ENCODE results near the gene RAMP3.
"Not testable (repeated sequence)": the region's sequence is repeated elsewhere in the genome, so short reads cannot be mapped to it uniquely, and the experiment has no call there.

Gene RAMP3

GRCh38 chr7:45157286-45157652 lies 322 bp upstream of the RAMP3 start:
- H3K4me3 ChIP-seq (ENCODE audit: low read length): no peak overlapping the region
- no peak for TF ChIP-seq ZNF274 (IDR thresholded peaks at IDR 0.05; ENCODE audit: low read depth, low read length)

GRCh38 chr7:45158471-45158870 lies 880 bp downstream of the RAMP3 start:
- no peak overlapping the region for H3K4me3 ChIP-seq (ENCODE audit: low read length)
- no peak for TF ChIP-seq ZNF274 (IDR thresholded peaks at IDR 0.05; ENCODE audit: low read depth, low read length)

GRCh38 chr7:45159296-45159695 lies 1.7 kb downstream of the RAMP3 start:
- TF ChIP-seq ZNF274 (IDR thresholded peaks at IDR 0.05; ENCODE audit: low read depth, low read length): no peak
- no peak overlapping the region for H3K4me3 ChIP-seq (ENCODE audit: low read length)

- no peak for TF ChIP-seq ZNF274 (IDR thresholded peaks at IDR 0.05; ENCODE audit: low read depth, low read length)
- H3K4me3 ChIP-seq (ENCODE audit: low read length): no peak overlapping the region
Observed at GRCh38 chr7:45160417-45160881, 2.9 kb downstream of the RAMP3 start.

GRCh38 chr7:45161138-45161537 lies 3.5 kb downstream of the RAMP3 start:
- no peak overlapping the region for H3K4me3 ChIP-seq (ENCODE audit: low read length)
- TF ChIP-seq ZNF274 (IDR thresholded peaks at IDR 0.05; ENCODE audit: low read depth, low read length): no peak

GRCh38 chr7:45161842-45162241 lies 4.3 kb downstream of the RAMP3 start:
- no peak overlapping the region for H3K4me3 ChIP-seq (ENCODE audit: low read length)
- TF ChIP-seq ZNF274 (IDR thresholded peaks at IDR 0.05; ENCODE audit: low read depth, low read length): no peak

GRCh38 chr7:45162311-45162845 lies 4.8 kb downstream of the RAMP3 start:
- TF ChIP-seq ZNF274 (IDR thresholded peaks at IDR 0.05; ENCODE audit: low read depth, low read length): no peak
- no peak overlapping the region for H3K4me3 ChIP-seq (ENCODE audit: low read length)

GRCh38 chr7:45162943-45163691 lies 5.5 kb downstream of the RAMP3 start:
- H3K4me3 ChIP-seq (ENCODE audit: low read length): no peak overlapping the region
- TF ChIP-seq ZNF274 (IDR thresholded peaks at IDR 0.05; ENCODE audit: low read depth, low read length): no peak

GRCh38 chr7:45163692-45164052 lies 6.1 kb downstream of the RAMP3 start:
- H3K4me3 ChIP-seq (ENCODE audit: low read length): no peak overlapping the region
- TF ChIP-seq ZNF274 (IDR thresholded peaks at IDR 0.05; ENCODE audit: low read depth, low read length): no peak

- H3K4me3 ChIP-seq (ENCODE audit: low read length): not testable (repeated sequence)
Observed at GRCh38 chr7:45164271-45164670, 6.7 kb downstream of the RAMP3 start.

GRCh38 chr7:45165857-45166256 lies 8.3 kb downstream of the RAMP3 start:
- H3K4me3 ChIP-seq (ENCODE audit: low read length): no peak overlapping the region
- TF ChIP-seq ZNF274 (IDR thresholded peaks at IDR 0.05; ENCODE audit: low read depth, low read length): no peak

GRCh38 chr7:45171946-45172345 lies 14.4 kb downstream of the RAMP3 start:
- TF ChIP-seq ZNF274 (IDR thresholded peaks at IDR 0.05; ENCODE audit: low read depth, low read length): no peak

GRCh38 chr7:45173596-45174327 lies 16.2 kb downstream of the RAMP3 start:
- no peak for TF ChIP-seq ZNF274 (IDR thresholded peaks at IDR 0.05; ENCODE audit: low read depth, low read length)
- H3K4me3 ChIP-seq (ENCODE audit: low read length): no peak overlapping the region

More at GRCh38 chr7:45171946-45172345, 14.4 kb downstream of the RAMP3 start:
- H3K4me3 ChIP-seq (ENCODE audit: low read length): no peak overlapping the region

- TF ChIP-seq ZNF274 (IDR thresholded peaks at IDR 0.05; ENCODE audit: low read depth, low read length): no peak
- H3K4me3 ChIP-seq (ENCODE audit: low read length): no peak overlapping the region
Observed at GRCh38 chr7:45174328-45174610, 16.7 kb downstream of the RAMP3 start.

All from GM08714 (cell line).